ENCODE results near the gene RBPMS2.

- TF ChIP-seq CTCF (IDR thresholded peaks at IDR 0.05) (no peak), POLR2A (IDR thresholded peaks at IDR 0.05) (no peak)
These were observed 80.6 kb downstream of the RBPMS2 start for GRCh38 chr15:64694816-64695215.

Measured in uterus (tissue), 2 donors.